Esophagus muscularis mucosa (tissue), 4 donors: ENCODE results near the gene HIGD1A. TPM values are rescaled to one million over a fixed set of nuclear protein-coding genes. Genes with fewer than 3 reads are reported as not detected.

Experiments
- DNase-seq: peaks from one replicate; pipeline ENCODE4 v3.0.0-alpha.2; 2017; ENCODE audit errors: extremely low spot score
- H3K27ac ChIP-seq, 4 donors: fragments of 200-600 bp; sonication (generic); replicated peaks in 1 of 4; 1 replicate in 3 of 4; 2 replicates in 1 of 4; pipeline ENCODE4 v1.5.1; 2016 to 2019; ENCODE audit warnings: mild to moderate bottlenecking in 1 of 4
- H3K27me3 ChIP-seq, 4 donors: fragments of 200-600 bp; sonication (generic); one replicate each; pipeline versions ENCODE4 v1.5.1 to v1.6.0; 2016 to 2019
- H3K36me3 ChIP-seq, 4 donors: fragments of 200-600 bp; sonication (generic); one replicate each; pipeline ENCODE4 v1.5.1; 2016 to 2019
- H3K4me1 ChIP-seq, 4 donors: fragments of 200-600 bp; sonication (generic); one replicate each; pipeline ENCODE4 v1.5.1; 2016 to 2019
- H3K4me3 ChIP-seq, 4 donors: fragments of 200-600 bp; sonication (generic); 1 replicate in 2 of 4; 2 replicates in 2 of 4; pipeline ENCODE4 v1.5.1; 2016 to 2019; ENCODE audit warnings: mild to moderate bottlenecking in 4 of 4, moderate library complexity in 1 of 4
- H3K9me3 ChIP-seq, 4 donors: fragments of 200-600 bp; sonication (generic); 1 replicate in 3 of 4; 2 replicates in 1 of 4; pipeline ENCODE4 v1.5.1; 2016 to 2019
- CTCF ChIP-seq, 3 experiments: fragments of 200-600 bp in 2 of 3; fragments of 450-650 bp in 1 of 3; sonication (generic) in 2 of 3; IDR thresholded peaks; one replicate each; pipeline ENCODE4 v1.5.1; 2017 to 2019; ENCODE audit warnings: antibody characterized with exemption in 3 of 3, mild to moderate bottlenecking in 2 of 3, moderate library complexity in 1 of 3
- EP300 ChIP-seq: sonication (generic); formaldehyde crosslinking; IDR thresholded peaks from one replicate; pipeline ENCODE4 v1.6.1; 2017; ENCODE audit warnings: antibody characterized with exemption
- POLR2A ChIP-seq: fragments of 450-650 bp; IDR thresholded peaks from one replicate; pipeline ENCODE4 v1.6.1; 2017; ENCODE audit warnings: antibody characterized with exemption, moderate library complexity, mild to moderate bottlenecking, low read depth
- POLR2AphosphoS5 ChIP-seq, 2 donors: sonication (generic); formaldehyde crosslinking; IDR thresholded peaks; one replicate each; pipeline ENCODE4 v1.6.1; 2017; ENCODE audit warnings: antibody characterized with exemption in 2 of 2
- WGBS: methylation state at CpG from one replicate; pipeline ENCODE4 v1.1.5; 2018; 5-methylcytosine and 5-hydroxymethylcytosine counted together
- intact Hi-C: fragments of 100-400 bp; cut with DNase I; formaldehyde crosslinking; loops from one replicate; pipeline ENCODE4 v1.15.1; 2023
- total RNA-seq, 4 donors: library from RNA; depleted of rRNA; stranded (reverse); fragments of >200 nt; gene quantifications; one replicate each; pipeline versions ENCODE4 v1.1.0 to v1.2.1, GENCODE V29; 2016

Gene HIGD1A
- total RNA-seq, 4 donors from 2014 or later, result 161 to 407 (median 272) TPM

DNA sequence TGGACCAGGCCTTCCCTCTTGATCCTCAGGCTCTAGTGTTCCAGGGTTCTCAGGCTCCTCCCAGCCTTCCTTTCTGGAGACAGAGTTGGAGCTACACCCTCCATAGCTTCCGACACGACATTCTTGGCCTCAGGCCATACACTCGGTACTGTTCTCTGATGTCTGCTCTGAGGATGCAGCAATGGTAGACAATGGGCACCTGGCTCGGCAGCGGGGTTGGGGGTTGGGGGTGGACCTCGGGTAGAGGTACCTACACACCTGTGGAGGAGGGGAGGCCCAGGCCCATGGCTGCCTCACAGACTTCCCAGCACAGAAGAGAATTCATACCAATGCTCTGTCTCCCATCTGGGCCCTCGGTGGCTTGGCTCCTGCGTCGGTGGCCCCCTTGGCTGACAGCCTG lies 52.7 kb downstream of the HIGD1A start:
- no peaks in the 10 kb centered on the region for H3K27me3 ChIP-seq
- H3K4me3 ChIP-seq, result no peak overlapping the region
- H3K36me3 ChIP-seq, result peaks cover 0 to 3% (median 0%) of the 10 kb centered on the region in 4 donors
- TF ChIP-seq POLR2A, result no peak
- no peak for TF ChIP-seq CTCF (IDR thresholded peaks at IDR 0.05)
- no peak for TF ChIP-seq EP300
- no peak for TF ChIP-seq POLR2AphosphoS5 (IDR thresholded peaks at IDR 0.05)
- no peak overlapping the region for H3K27ac ChIP-seq
- peaks cover 15 to 49% (median 43%) of the 10 kb centered on the region in 4 donors for H3K4me1 ChIP-seq
- WGBS, result 65% methylated on average over 9 of the region's 9 CpGs
- H3K9me3 ChIP-seq, result no peaks in the 10 kb centered on the region
- no peak for DNase-seq
- intact Hi-C loops, result loop anchor here (5.0 kb wide), 1 partner anchor 169 kb away; the partner anchor contains the start of gene SEC22C

DNA sequence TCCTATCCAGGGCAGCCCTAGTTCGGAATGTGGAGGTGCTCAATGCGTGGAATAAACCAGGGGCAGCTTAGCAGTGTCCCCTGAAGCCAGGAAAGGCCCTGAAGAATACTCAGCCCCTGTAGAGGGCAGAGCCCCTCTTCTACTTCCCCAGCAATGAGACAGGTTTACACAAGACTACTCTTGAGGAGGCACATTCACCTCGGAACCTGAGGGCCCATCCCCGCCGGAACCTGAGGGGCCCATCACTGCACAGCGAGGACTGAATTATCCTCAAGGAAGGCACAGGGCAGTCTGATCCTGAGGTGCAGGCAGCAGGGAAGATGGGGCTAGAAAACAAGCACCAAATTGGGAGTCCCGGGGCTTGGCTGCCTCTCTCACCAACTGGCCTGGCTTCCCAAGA lies 53.5 kb downstream of the HIGD1A start:
- H3K36me3 ChIP-seq, result peaks cover 0 to 3% (median 0%) of the 10 kb centered on the region in 4 donors
- H3K27me3 ChIP-seq, result no peaks in the 10 kb centered on the region
- 85% methylated on average over 4 of the region's 7 CpGs for WGBS
- H3K9me3 ChIP-seq, result no peaks in the 10 kb centered on the region
- H3K4me3 ChIP-seq, result no peak overlapping the region
- intact Hi-C loops, result loop anchor here (5.0 kb wide), 1 partner anchor 169 kb away; the partner anchor contains the start of gene SEC22C
- no peak overlapping the region for H3K27ac ChIP-seq
- no peak for DNase-seq
- H3K4me1 ChIP-seq, result peaks cover 23 to 57% (median 50%) of the 10 kb centered on the region in 4 donors
- TF ChIP-seq POLR2AphosphoS5 (IDR thresholded peaks at IDR 0.05) (no peak), CTCF (IDR thresholded peaks at IDR 0.05) (no peak), EP300 (no peak), POLR2A (no peak)

- Histone ChIP-seq H3K9me3 (no peaks in the 10 kb centered on the region), H3K4me1 (peaks cover 31 to 67% (median 61%) of the 10 kb centered on the region in 4 donors), H3K4me3 (no peak overlapping the region), H3K27me3 (no peaks in the 10 kb centered on the region), H3K36me3 (peaks cover 0 to 3% (median 0%) of the 10 kb centered on the region in 4 donors), H3K27ac (peak overlapping the region; percentile 23 to 81 (median 72))
- WGBS, result 64% methylated on average over 10 of the region's 10 CpGs
- DNase-seq, result no peak
- TF ChIP-seq CTCF (IDR thresholded peaks at IDR 0.05), result peak; percentile 24 to 44 (median 32)
- no peak for TF ChIP-seq EP300
- no peak for TF ChIP-seq POLR2AphosphoS5 (IDR thresholded peaks at IDR 0.05)
- intact Hi-C loops, result loop anchor here (5.0 kb wide), 2 partner anchors 147 to 167 kb away; partner anchors contain the start of genes NKTR and SEC22C
Measured at GRCh38 chr3:42749753-42750231, 54.5 kb downstream of the HIGD1A start.

- Histone ChIP-seq H3K4me3 (no peak overlapping the region), H3K36me3 (peaks cover 0 to 3% (median 0%) of the 10 kb centered on the region in 4 donors), H3K9me3 (no peaks in the 10 kb centered on the region), H3K27ac (peak overlapping the region; percentile 23 to 81 (median 72)), H3K27me3 (no peaks in the 10 kb centered on the region), H3K4me1 (peaks cover 33 to 73% (median 67%) of the 10 kb centered on the region in 4 donors)
- TF ChIP-seq EP300 (no peak), POLR2AphosphoS5 (IDR thresholded peaks at IDR 0.05) (no peak), POLR2A (no peak), CTCF (IDR thresholded peaks at IDR 0.05) (no peak)
- intact Hi-C loops, result loop anchor here (5.0 kb wide), 1 partner anchor 147 kb away; the partner anchor contains the start of gene NKTR
- 79% methylated on average over 10 of the region's 10 CpGs for WGBS
- no peak for DNase-seq
Measured at GRCh38 chr3:42749025-42749752, 55.1 kb downstream of the HIGD1A start.
